OCI-LY7 (cell line): ENCODE results near the gene NMRAL1. TPM values are rescaled to one million over a fixed set of nuclear protein-coding genes. Genes with fewer than 3 reads are reported as not detected.

ENCODE experiments used
- small RNA-seq: library from RNA; depleted of rRNA; stranded (forward); fragments of <200 nt; gene quantifications from one replicate; pipeline ENCODE3, GENCODE V24; 2014
- total RNA-seq, 2 experiments: library from RNA; depleted of rRNA in 1 of 2; stranded (reverse); fragments of >200 nt in 1 of 2; shearing (Covaris generic) in 1 of 2; gene quantifications; 2 replicates each; pipeline ENCODE4 v1.2.3, GENCODE V29; 2014 to 2022

The NMRAL1 gene
- total RNA-seq, 2 experiments from 2014 or later: 92.8 to 139 TPM

Small RNA genes lying within 50 kb of the gene (small RNA-seq; reads per million reads assigned to genes)
- gene AC012676.2: not detected

Other genes starting within 250 kb of the NMRAL1 start
- not detected in 2 replicates for gene SRL, start 232.5 kb downstream of the NMRAL1 start, total RNA-seq (2014; rRNA removed; shearing (Covaris generic))
- gene SRL, start 232.5 kb downstream of the NMRAL1 start, total RNA-seq (2022): not detected in 2 replicates
- gene TFAP4, start 201.6 kb downstream of the NMRAL1 start, total RNA-seq (2014; rRNA removed; shearing (Covaris generic)): 30.8 and 41.2 TPM in 2 replicates
- 41.9 and 43.2 TPM in 2 replicates for gene TFAP4, start 201.6 kb downstream of the NMRAL1 start, total RNA-seq (2022)
- not detected in 2 replicates for gene GLIS2, start 158.6 kb downstream of the NMRAL1 start, total RNA-seq (2014; rRNA removed; shearing (Covaris generic))
- 0.08 TPM in 1 of 2 replicates, not detected in the other for gene GLIS2, start 158.6 kb downstream of the NMRAL1 start, total RNA-seq (2022)
- 80.6 and 92.1 TPM in 2 replicates for gene PAM16, start 123.3 kb downstream of the NMRAL1 start, total RNA-seq (2014; rRNA removed; shearing (Covaris generic))
- 77.4 and 82.4 TPM in 2 replicates for gene PAM16, start 123.3 kb downstream of the NMRAL1 start, total RNA-seq (2022)
- gene VASN, start 102.8 kb downstream of the NMRAL1 start, total RNA-seq (2014; rRNA removed; shearing (Covaris generic)): not detected in 2 replicates
- gene VASN, start 102.8 kb downstream of the NMRAL1 start, total RNA-seq (2022): not detected in 2 replicates
- 64.0 and 77.2 TPM in 2 replicates for gene CORO7, start 58.0 kb downstream of the NMRAL1 start, total RNA-seq (2014; rRNA removed; shearing (Covaris generic))
- gene CORO7, start 58.0 kb downstream of the NMRAL1 start, total RNA-seq (2022): 112 and 115 TPM in 2 replicates
- gene DNAJA3, start 48.8 kb downstream of the NMRAL1 start, total RNA-seq (2014; rRNA removed; shearing (Covaris generic)): 89.8 and 94.5 TPM in 2 replicates
- gene DNAJA3, start 48.8 kb downstream of the NMRAL1 start, total RNA-seq (2022): 89.7 and 94.3 TPM in 2 replicates
- 46.0 and 55.2 TPM in 2 replicates for gene HMOX2, start 1.8 kb upstream of the NMRAL1 start, total RNA-seq (2014; rRNA removed; shearing (Covaris generic))
- gene HMOX2, start 1.8 kb upstream of the NMRAL1 start, total RNA-seq (2022): 37.0 and 39.5 TPM in 2 replicates
- 13.5 and 15.5 TPM in 2 replicates for gene CDIP1, start 64.1 kb upstream of the NMRAL1 start, total RNA-seq (2014; rRNA removed; shearing (Covaris generic))
- 33.2 and 34.2 TPM in 2 replicates for gene CDIP1, start 64.1 kb upstream of the NMRAL1 start, total RNA-seq (2022)
- gene C16orf96, start 81.7 kb upstream of the NMRAL1 start, total RNA-seq (2014; rRNA removed; shearing (Covaris generic)): 0.08 and 0.13 TPM in 2 replicates
- gene C16orf96, start 81.7 kb upstream of the NMRAL1 start, total RNA-seq (2022): 0.27 and 0.37 TPM in 2 replicates
- 11.1 and 12.6 TPM in 2 replicates for gene UBALD1, start 140.3 kb upstream of the NMRAL1 start, total RNA-seq (2014; rRNA removed; shearing (Covaris generic))
- 34.1 and 34.9 TPM in 2 replicates for gene UBALD1, start 140.3 kb upstream of the NMRAL1 start, total RNA-seq (2022)
- 14.1 and 14.3 TPM in 2 replicates for gene MGRN1, start 150.2 kb upstream of the NMRAL1 start, total RNA-seq (2014; rRNA removed; shearing (Covaris generic))
- gene MGRN1, start 150.2 kb upstream of the NMRAL1 start, total RNA-seq (2022): 43.1 and 45.4 TPM in 2 replicates
- 14.9 and 17.8 TPM in 2 replicates for gene NUDT16L1, start 218.9 kb upstream of the NMRAL1 start, total RNA-seq (2014; rRNA removed; shearing (Covaris generic))
- gene NUDT16L1, start 218.9 kb upstream of the NMRAL1 start, total RNA-seq (2022): 15.9 and 18.9 TPM in 2 replicates